GM23248 (cell line): Measurements from ENCODE around the gene IQCN.

Source experiments
- EZH2 ChIP-seq: fragments of 200-600 bp; sonication (generic); IDR thresholded peaks from 2 replicates; pipeline ENCODE4 v1.6.1; 2018; ENCODE audit warnings: antibody characterized with exemption, mild to moderate bottlenecking; ENCODE audit not compliant: insufficient read depth, poor library complexity, severe bottlenecking
- EZH2phosphoT487 ChIP-seq: fragments of 200-600 bp; sonication (generic); IDR thresholded peaks from 2 replicates; pipeline ENCODE4 v1.6.1; 2018; ENCODE audit warnings: antibody characterized with exemption, moderate library complexity, mild to moderate bottlenecking, low read depth; ENCODE audit not compliant: insufficient read depth

DNA sequence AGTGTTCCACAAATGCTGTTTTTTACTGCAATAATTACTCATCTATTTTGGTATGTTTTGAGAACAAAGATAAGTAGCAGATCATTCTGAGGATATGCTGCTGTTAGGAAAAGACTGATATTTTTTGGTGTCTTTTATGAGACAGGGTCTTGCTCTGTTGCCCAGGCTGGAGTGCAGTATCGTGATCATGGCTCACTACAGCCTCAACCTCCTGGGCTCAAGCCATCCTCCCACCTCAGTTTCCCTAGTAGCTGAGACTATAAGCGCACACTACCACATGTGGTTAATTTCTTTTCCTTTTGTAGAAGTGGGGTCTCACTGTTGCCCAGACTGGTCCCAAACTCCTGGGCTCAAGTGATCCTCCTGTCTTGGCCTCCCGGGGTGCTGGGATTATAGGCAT is 39.1 kb upstream of the IQCN start:
- TF ChIP-seq EZH2: no peak
- no peak for TF ChIP-seq EZH2phosphoT487
